GM21515 (cell line): Measurements from ENCODE around the gene SCTR.
A peak's percentile ranks its signal among the peaks of the same experiment; 100 is the strongest.

ENCODE experiments used
- ATAC-seq: cut with Tn5 transposase; IDR thresholded peaks from one replicate; pipeline ENCODE4 v1.9.1; 2021; ENCODE audit not compliant: unreplicated experiment

SCTR gene

DNA sequence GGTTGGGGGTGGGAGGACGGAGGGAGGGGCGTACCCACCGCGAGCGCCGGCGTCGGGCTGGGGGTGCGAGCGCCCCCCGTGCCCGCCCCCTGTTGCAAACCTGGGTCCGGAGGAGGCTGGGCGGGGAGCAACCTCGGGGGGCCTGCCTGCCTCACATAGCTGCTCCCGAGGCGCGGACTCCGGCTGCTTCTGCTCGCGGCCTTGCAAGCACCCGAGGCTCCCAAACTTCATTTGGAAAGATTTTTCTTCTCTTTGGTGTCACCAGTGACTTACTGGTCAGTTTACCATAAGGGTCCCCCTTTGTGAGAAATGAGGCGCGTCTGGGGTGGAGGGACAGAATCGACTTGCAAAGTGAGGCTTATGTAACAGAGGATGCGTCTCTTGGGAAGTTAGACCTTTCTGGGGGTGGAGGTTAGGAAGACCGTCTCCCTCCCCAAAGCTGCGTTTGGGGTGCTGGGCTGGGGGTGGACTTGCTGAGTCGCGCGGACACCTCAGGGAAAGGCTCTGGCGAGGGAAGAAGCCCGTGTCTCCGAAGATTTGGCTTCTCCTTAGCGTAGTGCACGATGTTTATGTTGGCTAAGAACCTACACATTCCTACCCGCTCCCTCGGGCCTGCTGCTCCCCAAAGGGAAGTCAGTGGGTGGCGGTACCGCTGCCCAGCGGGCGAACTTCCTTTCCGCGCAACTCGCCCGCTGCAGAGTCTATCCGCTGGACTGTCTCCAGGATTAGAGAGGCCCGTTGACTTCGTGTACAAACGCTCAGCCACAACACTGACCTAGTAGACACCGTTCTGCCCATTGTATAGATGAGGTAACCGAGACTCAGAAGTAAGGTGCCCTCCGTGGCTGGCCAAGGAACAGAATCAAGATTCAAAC is 92.1 kb downstream of the SCTR start:
- peak; percentile 11 for ATAC-seq

DNA sequence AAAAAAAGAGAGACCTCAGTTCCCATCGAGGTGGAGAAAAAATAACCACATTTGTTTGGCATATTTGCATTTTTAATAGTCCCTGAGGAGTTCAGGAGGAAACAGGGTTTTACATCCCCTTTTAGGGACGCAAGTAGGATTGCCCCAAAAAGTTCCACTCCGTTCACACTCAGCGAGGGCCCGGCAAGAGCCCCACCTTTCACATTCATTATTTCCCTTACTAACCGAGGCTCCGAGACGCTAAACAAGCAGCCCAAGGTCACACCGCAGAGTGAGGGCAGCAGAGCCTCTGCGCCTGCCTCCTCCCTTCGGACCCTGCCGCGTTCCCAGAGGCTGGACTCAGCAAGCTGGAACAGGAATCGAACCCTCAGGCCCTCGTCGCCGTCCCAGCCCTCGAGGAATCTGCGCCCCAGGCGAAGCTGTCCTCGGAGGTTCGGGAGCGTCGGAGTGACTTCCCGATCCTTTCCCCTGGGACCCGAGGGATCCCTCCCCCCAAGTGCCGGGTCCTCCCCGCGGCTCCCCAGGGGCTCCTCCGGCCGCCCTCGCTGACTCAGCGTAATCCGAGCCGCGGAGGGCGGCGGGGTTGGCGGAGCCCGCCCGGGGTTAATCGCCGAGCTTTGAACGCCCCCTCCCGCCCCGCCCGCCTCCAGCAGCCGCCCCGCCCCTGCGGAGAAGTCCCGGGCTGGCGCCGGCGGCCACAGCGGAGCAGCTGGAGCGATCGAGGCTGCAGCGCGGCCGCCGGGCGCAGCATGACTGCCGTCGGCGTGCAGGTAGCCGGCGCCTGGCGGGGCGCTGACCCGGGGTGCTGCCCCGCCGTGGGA is 92.9 kb downstream of the SCTR start, which contains the start of gene TMEM37:
TMEM37 (plus strand) TSS at position 700 of the 821 bp plus-strand sequence; CDS start at position 750, 50 bp downstream.
- ATAC-seq = peak; percentile 58

DNA sequence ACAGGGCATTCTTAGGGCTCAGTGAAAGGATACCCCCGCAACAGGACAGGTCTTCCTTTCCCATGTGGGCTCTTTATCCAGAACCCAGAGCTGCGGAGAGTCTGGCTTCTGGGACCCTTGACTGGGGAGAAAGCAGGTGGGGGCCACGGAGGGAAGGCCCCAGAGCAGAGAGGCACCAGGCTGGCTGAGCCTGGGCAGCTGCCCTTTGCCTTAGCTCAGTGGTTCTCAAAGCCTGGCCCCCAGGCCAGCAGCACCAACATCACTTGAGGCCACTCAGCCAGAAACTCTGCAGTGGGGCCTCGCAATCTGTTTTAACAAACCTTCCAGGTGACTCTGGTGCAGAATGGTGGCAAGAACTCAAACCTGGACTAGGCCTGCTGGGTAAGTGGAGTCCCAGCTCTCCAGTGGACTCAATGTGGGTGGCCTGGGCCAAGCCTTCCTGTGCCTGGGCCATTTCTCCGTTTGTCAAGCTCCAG is 94.2 kb downstream of the SCTR start:
- no peak for ATAC-seq

DNA sequence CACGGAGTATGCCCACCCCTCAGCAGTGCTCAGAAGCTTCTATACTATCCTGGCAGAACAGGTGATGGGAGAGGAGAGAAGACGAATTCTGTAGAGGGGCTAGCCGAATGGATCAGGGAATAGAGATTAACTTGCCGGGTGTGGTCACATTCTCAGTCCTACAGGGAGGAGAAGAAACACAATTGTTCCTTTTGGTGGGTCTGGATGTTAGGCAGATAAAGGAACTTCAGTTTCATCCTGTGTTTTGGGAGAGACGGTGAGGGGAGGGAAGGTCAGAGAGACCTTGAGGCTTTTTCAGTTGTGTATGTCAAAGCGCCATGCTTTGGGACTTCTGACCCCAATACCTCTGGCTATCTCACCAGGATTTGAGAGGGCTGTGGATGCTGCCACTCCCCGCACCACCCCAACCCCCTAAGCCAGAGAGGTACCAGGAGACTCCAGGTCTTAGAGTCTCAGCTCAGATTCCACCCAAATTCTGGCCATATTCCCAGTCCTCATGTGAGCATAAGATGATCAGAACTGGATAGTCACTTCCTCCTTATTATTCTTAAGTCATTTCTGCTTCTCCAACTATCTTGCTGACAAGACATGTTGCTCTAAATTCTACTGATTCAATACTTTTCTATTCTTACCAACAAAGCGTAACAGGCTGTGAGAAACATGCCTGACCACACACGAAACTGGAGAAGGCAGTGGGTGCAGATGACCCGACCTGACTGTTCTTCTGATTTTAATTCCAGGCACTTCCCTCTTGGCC is 94.9 kb downstream of the SCTR start:
- no peak for ATAC-seq

GRCh38 chr2:119428488-119429224 is 95.6 kb downstream of the SCTR start:
- no peak for ATAC-seq

- no peak for ATAC-seq
Measured at GRCh38 chr2:119427756-119428155, 96.5 kb downstream of the SCTR start.

GRCh38 chr2:119426801-119427395 is 97.4 kb downstream of the SCTR start:
- no peak for ATAC-seq

DNA sequence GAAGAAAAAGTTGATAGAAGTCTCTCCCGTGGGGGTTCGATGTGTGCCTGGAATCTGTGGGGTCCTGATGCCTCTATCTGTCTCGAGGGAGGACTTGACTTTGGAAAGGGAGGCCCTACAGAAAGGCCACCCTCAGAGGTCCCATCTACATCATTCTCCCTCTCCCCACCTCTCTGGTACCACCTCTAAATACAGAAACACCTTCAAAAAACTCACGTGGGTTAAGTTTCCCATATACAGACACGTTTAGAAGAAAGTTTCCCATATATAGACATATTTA is 97.9 kb downstream of the SCTR start:
- ATAC-seq = no peak

GRCh38 chr2:119425620-119426395 is 98.5 kb downstream of the SCTR start:
- no peak for ATAC-seq

DNA sequence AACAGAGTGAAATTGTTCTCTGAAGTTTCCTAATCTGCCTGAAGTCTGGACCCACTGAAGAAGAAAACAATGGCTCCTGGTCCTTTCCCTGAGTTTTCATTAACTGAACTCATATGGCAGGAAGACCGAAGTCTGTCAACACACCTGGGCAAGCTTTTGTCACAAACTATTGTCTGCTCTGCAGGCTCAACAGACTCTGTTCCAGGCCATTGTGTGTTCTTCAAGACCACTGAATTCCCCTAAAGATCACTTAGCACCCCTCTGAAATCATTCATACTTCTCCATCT is 99.2 kb downstream of the SCTR start:
- ATAC-seq = no peak

- ATAC-seq = no peak
Measured at GRCh38 chr2:119424284-119425118, 99.8 kb downstream of the SCTR start.

DNA sequence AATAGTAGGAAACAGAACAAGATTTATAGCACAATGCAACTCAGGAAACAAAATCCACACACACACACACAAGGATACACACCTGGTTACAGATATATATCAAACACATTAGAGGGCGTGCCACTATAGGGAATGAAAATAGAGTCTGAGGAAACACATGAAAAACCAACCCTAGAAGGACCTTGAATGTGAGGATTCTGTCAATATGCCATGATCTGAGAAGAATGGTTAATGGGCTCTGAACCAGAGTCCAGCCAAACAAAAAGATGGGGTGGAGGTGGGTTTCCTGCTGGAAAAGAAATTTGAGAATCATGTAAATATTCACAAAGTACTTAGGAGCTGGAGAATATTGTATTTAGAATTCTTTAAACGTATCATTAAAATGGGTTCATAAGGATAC is 100.5 kb downstream of the SCTR start:
- no peak for ATAC-seq

GRCh38 chr2:119423108-119423444 is 101.2 kb downstream of the SCTR start:
- no peak for ATAC-seq

DNA sequence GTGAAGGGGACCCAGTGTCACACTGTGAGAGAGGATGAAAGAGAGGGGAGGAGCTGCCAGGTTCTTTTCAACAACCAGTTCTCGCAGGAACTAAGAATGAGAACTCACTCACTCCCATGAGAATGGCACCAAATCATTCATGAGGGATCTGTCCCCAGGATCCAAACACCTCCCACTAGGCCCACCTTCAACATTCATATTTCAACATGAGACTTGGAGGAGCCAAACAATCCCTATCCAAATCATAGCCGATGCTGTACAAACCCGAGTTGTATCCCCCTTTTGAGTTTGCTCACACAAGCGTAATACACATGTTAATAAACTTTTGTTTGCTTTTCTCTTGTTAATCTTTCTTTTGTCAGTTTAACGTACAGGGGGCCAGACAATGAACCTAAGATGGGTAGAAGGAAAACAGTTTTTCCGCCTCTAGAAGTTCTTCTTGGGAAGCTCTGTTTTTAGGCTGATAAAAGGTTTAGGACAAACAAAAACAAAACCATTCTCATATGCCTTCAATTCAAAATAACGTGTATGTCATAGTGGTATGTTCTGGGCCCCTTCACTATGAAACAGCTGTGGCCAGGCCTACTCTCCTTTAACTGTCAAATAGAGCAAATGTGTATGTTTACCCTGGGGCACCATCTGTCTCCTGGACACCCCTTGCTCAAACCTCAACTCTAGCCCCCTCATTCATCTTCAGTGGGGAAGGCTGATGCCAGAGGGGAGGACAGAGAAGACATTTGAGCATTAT is 101.7 kb downstream of the SCTR start:
- ATAC-seq = no peak

GRCh38 chr2:119421741-119422140 is 102.5 kb downstream of the SCTR start:
- no peak for ATAC-seq

DNA sequence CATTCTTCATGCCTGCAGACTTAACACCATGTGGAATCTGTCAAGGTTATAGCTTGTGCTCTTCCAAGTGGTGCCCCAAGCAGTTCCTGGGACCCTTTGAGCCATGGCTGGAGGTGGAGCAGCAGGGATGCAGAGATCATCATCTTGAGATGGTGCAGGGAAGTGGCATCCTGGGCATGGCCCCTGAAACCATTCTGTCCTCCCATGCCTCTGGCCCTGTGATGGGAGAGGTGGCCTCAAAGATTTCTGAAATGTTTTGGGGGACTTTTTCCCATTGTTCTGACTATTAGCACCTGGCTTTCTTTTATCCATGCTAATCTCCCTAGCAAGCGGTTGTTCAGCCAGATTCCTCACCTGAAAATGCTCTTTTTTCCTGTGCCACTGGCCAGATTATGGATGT is 103.0 kb downstream of the SCTR start:
- ATAC-seq = no peak

- no peak for ATAC-seq
Measured at GRCh38 chr2:119419803-119420508, 104.3 kb downstream of the SCTR start.

- no peak for ATAC-seq
Measured at GRCh38 chr2:119419065-119419464, 105.2 kb downstream of the SCTR start.
